Measurements from ENCODE around the gene CHST11.

GRCh38 chr12:104576187-104576778, 119.5 kb downstream of the CHST11 start:
- no peak for TF ChIP-seq CTCF (optimal IDR thresholded peaks at IDR 0.05 in 1 of 3, IDR thresholded peaks at IDR 0.05 in 1 of 3, conservative IDR thresholded peaks at IDR 0.05 in 1 of 3; ENCODE audit: extremely low read depth in 1 of 3, insufficient read depth in 2 of 3, low read length in 3 of 3)
- no peak for TF ChIP-seq EZH2 (IDR thresholded peaks at IDR 0.05; ENCODE audit: low read length)
